Endothelial cell (in vitro differentiated cells): ENCODE data around the gene GPR18. TPM values are rescaled to one million over a fixed set of nuclear protein-coding genes. Genes with fewer than 3 reads are reported as not detected.

Experiments used
- DNase-seq: peaks from one replicate; pipeline ENCODE4 v3.0.0; 2021; ENCODE audit warnings: low spot score
- H3K27ac Mint-ChIP-seq: one replicate; pipeline ENCODE4 v1.8.0; 2021; ENCODE audit warnings: mixed read lengths, inconsistent platforms; ENCODE audit not compliant: unreplicated experiment
- H3K27me3 Mint-ChIP-seq: one replicate; pipeline ENCODE4 v1.8.0; 2021; ENCODE audit warnings: mild to moderate bottlenecking, moderate library complexity, mixed read lengths, inconsistent platforms; ENCODE audit not compliant: unreplicated experiment
- H3K36me3 Mint-ChIP-seq: one replicate; pipeline ENCODE4 v1.8.0; 2021; ENCODE audit warnings: mild to moderate bottlenecking, low read depth, mixed read lengths, inconsistent platforms; ENCODE audit not compliant: unreplicated experiment
- H3K4me1 Mint-ChIP-seq: one replicate; pipeline ENCODE4 v1.8.0; 2021; ENCODE audit warnings: mild to moderate bottlenecking, mixed read lengths, inconsistent platforms; ENCODE audit not compliant: unreplicated experiment
- H3K4me3 Mint-ChIP-seq: one replicate; pipeline ENCODE4 v1.8.0; 2021; ENCODE audit warnings: mild to moderate bottlenecking, mixed read lengths, inconsistent platforms; ENCODE audit not compliant: unreplicated experiment
- H3K9me3 Mint-ChIP-seq: one replicate; pipeline ENCODE4 v1.8.0; 2021; ENCODE audit warnings: mixed read lengths, inconsistent platforms; ENCODE audit not compliant: unreplicated experiment
- total RNA-seq: library from RNA; stranded (reverse); fragmentation: NEBNext Ultra II Directional; extraction: Animal tissue kit (Norgen Biotek cat#: 25700); gene quantifications from one replicate; pipeline ENCODE4 v1.2.1, GENCODE V29; 2021; ENCODE audit not compliant: unreplicated experiment
- TF ChIP-seq, protein P1 (sequence below): fragments of 200-600 bp; sonication (generic); IDR thresholded peaks from one replicate; pipeline ENCODE4 v1.5.0; 2021; ENCODE audit warnings: antibody characterized with exemption; ENCODE audit not compliant: unreplicated experiment

Gene GPR18
- total RNA-seq, 1 donor from 2014 or later, result not detected

DNA sequence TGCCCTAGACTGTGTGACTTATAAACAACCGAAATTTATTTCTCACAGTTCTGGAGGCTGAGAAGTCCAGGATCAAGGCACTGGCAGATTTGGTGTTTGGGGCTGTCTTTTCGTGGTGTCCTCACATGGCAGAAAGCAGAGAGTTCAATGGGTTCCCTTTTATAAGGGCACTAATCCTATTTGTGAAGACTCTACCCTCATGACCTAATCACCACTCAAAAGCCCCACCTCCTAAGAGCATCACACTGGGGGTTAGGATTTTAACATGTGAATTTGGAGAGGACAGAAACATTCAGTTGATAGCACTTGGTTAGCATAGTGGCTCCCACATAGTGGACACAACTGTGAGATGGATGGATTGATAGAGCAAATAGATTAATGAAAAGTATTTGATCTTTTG is 21.5 kb upstream of the GPR18 start:
- no peak for DNase-seq
- peaks cover 17% of the 10 kb centered on the region for H3K4me1 Mint-ChIP-seq
- no peaks in the 10 kb centered on the region for H3K9me3 Mint-ChIP-seq
- H3K27ac Mint-ChIP-seq, result no peak overlapping the region
- H3K4me3 Mint-ChIP-seq, result no peak overlapping the region
- no peaks in the 10 kb centered on the region for H3K27me3 Mint-ChIP-seq
- H3K36me3 Mint-ChIP-seq, result peaks cover 7% of the 10 kb centered on the region
- TF ChIP-seq, protein P1, sequence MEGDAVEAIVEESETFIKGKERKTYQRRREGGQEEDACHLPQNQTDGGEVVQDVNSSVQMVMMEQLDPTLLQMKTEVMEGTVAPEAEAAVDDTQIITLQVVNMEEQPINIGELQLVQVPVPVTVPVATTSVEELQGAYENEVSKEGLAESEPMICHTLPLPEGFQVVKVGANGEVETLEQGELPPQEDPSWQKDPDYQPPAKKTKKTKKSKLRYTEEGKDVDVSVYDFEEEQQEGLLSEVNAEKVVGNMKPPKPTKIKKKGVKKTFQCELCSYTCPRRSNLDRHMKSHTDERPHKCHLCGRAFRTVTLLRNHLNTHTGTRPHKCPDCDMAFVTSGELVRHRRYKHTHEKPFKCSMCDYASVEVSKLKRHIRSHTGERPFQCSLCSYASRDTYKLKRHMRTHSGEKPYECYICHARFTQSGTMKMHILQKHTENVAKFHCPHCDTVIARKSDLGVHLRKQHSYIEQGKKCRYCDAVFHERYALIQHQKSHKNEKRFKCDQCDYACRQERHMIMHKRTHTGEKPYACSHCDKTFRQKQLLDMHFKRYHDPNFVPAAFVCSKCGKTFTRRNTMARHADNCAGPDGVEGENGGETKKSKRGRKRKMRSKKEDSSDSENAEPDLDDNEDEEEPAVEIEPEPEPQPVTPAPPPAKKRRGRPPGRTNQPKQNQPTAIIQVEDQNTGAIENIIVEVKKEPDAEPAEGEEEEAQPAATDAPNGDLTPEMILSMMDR, result no peak

DNA sequence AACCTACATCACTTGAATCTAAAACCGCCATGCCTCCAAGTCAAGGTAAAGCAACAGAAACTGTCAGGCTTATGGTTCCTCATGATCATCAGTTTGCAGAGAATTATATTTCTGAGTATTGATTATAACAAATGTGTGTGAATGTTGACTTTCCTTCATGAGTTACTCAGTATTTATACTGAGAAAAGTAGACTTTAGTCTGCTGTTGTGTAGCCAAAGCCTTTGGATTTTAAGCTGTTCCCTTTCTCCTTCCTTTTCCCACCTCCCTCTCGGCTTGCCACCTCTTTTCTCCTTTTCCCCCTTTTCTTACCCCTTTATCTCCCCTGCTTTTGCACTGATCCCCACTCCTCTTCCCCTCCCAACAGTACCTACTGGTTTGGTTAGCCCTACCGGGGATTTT is 20.7 kb upstream of the GPR18 start:
- TF ChIP-seq, protein P1, result no peak
- H3K4me3 Mint-ChIP-seq, result no peak overlapping the region
- no peak overlapping the region for H3K27ac Mint-ChIP-seq
- no peaks in the 10 kb centered on the region for H3K27me3 Mint-ChIP-seq
- H3K36me3 Mint-ChIP-seq, result peaks cover 7% of the 10 kb centered on the region
- peaks cover 17% of the 10 kb centered on the region for H3K4me1 Mint-ChIP-seq
- H3K9me3 Mint-ChIP-seq, result no peaks in the 10 kb centered on the region
- no peak for DNase-seq

DNA sequence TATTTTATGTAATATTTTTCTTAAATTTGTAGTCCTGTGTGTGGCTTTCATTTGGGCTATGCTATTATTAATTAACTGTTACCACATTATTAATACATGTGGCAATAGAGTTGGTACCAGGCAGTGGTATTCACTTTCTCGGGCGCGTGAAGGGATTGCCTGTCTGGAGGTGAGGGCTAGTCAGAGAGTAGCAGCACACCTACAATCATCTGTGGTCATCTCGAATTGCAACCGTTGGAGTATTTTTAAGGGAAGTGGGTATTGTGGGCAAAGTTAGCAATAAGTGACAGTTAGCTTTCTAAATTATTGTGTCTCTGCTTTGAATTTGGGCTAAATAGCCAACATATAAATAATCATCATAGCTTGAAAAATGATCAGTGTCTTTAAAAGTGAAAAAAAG is 20.0 kb upstream of the GPR18 start:
- no peak for DNase-seq
- TF ChIP-seq, protein P1, result no peak
- H3K4me3 Mint-ChIP-seq, result no peak overlapping the region
- H3K27ac Mint-ChIP-seq, result no peak overlapping the region
- peaks cover 17% of the 10 kb centered on the region for H3K4me1 Mint-ChIP-seq
- no peaks in the 10 kb centered on the region for H3K9me3 Mint-ChIP-seq
- no peaks in the 10 kb centered on the region for H3K27me3 Mint-ChIP-seq
- H3K36me3 Mint-ChIP-seq, result peaks cover 7% of the 10 kb centered on the region

DNA sequence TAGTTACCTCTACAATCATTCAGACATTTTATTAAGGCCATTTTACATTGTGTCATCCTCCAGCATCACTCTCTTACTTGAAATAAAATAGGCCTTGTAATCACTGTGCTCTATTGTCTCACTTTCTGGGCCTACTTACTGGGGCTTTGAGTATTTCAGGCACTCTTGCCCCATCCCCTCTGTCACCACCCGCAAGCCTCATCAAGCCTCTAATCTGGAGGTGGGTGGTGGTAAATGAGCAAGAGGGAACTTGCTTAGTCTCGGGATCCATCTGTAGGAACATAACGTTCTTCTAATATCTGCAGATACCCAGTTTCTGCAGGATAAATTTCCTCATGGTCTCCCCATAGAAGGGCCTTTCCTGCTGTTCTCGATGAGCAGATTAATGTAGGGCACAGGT is 19.4 kb upstream of the GPR18 start:
- Mint-ChIP-seq H3K9me3 (no peaks in the 10 kb centered on the region), H3K4me1 (peaks cover 15% of the 10 kb centered on the region), H3K4me3 (no peak overlapping the region), H3K27me3 (no peaks in the 10 kb centered on the region), H3K27ac (no peak overlapping the region), H3K36me3 (peaks cover 7% of the 10 kb centered on the region)
- DNase-seq, result no peak
- TF ChIP-seq, protein P1, result no peak

DNA sequence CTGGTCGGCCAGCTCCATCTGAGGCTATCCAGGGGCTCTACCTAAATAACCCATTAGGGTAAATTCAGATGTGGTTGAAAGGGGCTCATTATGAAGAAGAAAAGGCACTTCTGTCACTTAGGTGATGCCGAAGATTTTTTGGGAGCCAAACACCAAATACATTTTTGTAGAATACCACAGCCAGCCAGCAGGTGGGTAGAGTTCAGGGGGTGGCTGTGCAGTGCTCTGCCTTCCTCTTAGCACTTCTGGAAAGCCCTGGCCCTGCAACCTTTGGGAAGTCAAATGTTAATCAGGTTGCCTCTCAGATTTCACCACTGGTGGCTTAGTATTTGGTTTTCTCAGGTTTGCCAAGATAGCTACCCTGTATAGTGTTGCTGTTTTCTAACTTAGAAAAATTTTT is 18.5 kb upstream of the GPR18 start:
- no peak overlapping the region for H3K27ac Mint-ChIP-seq
- TF ChIP-seq, protein P1, result no peak
- H3K4me3 Mint-ChIP-seq, result no peak overlapping the region
- peaks cover 7% of the 10 kb centered on the region for H3K4me1 Mint-ChIP-seq
- no peaks in the 10 kb centered on the region for H3K9me3 Mint-ChIP-seq
- no peak for DNase-seq
- H3K36me3 Mint-ChIP-seq, result peaks cover 10% of the 10 kb centered on the region
- no peaks in the 10 kb centered on the region for H3K27me3 Mint-ChIP-seq
